Activated T-helper 1 cell treated with anti-CD3 and anti-CD28 coated beads, Interleukin-12 subunit alpha, Interleukin-12 subunit beta, Interleukin-2, Interleukin-4 antibody, amounts not matched to agents 30 ng/mL and 10 ng/mL and 1 ng/mL, durations not matched to agents 14 hours and 24 hours and 36 hours (primary cell): ENCODE measurements around the gene PAX8. TPM values are rescaled to one million over a fixed set of nuclear protein-coding genes. Genes with fewer than 3 reads are reported as not detected.
A peak's percentile ranks its signal among the peaks of the same experiment; 100 is the strongest.
"Not testable (repeated sequence)": the region's sequence is repeated elsewhere in the genome, so short reads cannot be mapped to it uniquely, and the experiment has no call there.

Experiments
- DNase-seq: peaks from one replicate; pipeline ENCODE4 v3.0.0; 2021; ENCODE audit warnings: low spot score
- H3K27ac Mint-ChIP-seq: one replicate; pipeline ENCODE4 v1.8.0; 2021; ENCODE audit warnings: mild to moderate bottlenecking, mixed read lengths
- H3K27me3 Mint-ChIP-seq: one replicate; pipeline ENCODE4 v1.8.0; 2022; ENCODE audit warnings: mild to moderate bottlenecking, moderate library complexity, mixed read lengths; ENCODE audit not compliant: insufficient read depth
- H3K36me3 Mint-ChIP-seq: one replicate; pipeline ENCODE4 v1.8.0; 2021; ENCODE audit warnings: low read depth, mixed read lengths
- H3K4me1 Mint-ChIP-seq: one replicate; pipeline ENCODE4 v1.8.0; 2021; ENCODE audit warnings: low read depth, mixed read lengths
- H3K4me3 Mint-ChIP-seq: one replicate; pipeline ENCODE4 v1.8.0; 2021; ENCODE audit warnings: mild to moderate bottlenecking, moderate library complexity, mixed read lengths
- H3K9me3 Mint-ChIP-seq: one replicate; pipeline ENCODE4 v1.8.0; 2021; ENCODE audit warnings: mixed read lengths
- intact Hi-C: fragments of 100-400 bp; cut with micrococcal nuclease; formaldehyde crosslinking; loops from one replicate; pipeline ENCODE4 v1.15.1; 2024
- total RNA-seq: library from RNA; stranded (reverse); gene quantifications from 2 replicates; pipeline ENCODE4 v1.2.3, GENCODE V29; 2022

Gene PAX8
- total RNA-seq, 1 donor from 2014 or later, result 0.70 TPM

DNA sequence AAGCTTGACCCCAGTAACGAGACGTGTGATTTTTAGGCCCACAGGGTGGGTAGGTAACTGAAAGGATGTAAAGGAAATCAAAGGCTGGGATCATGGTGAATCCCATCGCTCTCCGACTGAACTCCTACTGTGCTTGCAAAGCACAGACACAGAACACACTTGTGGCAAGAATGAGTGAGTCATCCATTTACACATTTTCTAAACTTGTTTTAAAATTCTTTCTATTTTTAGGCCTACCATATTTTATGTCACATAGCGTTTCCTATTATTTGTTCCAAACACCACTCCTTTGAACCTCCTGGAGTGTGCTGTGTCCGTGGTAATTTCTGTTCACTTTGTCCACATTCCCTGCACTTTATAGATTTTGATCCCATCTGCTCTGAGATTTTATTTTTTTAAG, 6.3 kb upstream of the PAX8 start:
- H3K4me1 Mint-ChIP-seq, H3K27ac Mint-ChIP-seq, H3K4me3 Mint-ChIP-seq, intact Hi-C loops, H3K9me3 Mint-ChIP-seq, DNase-seq, H3K36me3 Mint-ChIP-seq: not testable (repeated sequence)
- H3K27me3 Mint-ChIP-seq, result peaks cover 28% of the 10 kb centered on the region

DNA sequence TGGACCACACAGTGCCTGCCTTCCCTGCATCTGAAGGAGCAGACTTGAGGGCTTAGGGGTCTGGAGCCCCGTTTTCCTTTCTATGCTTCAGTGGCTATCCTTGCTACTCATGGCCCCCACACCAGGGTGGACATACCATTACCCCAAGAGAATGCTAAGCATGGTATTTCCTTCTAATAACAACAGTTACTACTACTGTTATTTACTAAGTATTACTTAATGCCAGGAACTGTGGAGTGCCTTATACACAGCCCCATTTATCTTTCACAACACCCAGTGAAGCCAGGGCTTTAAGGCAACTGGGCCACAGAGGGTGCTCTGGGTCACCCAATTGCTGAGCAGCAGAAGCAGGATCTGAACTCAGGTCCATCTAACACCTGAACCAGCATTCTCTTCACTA, 5.8 kb upstream of the PAX8 start:
- Mint-ChIP-seq H3K36me3 (no peaks in the 10 kb centered on the region), H3K9me3 (no peaks in the 10 kb centered on the region), H3K4me3 (no peak overlapping the region), H3K27me3 (peaks cover 32% of the 10 kb centered on the region), H3K27ac (no peak overlapping the region), H3K4me1 (no peaks in the 10 kb centered on the region)
- intact Hi-C loops, result no loop called here
- DNase-seq, result no peak

DNA sequence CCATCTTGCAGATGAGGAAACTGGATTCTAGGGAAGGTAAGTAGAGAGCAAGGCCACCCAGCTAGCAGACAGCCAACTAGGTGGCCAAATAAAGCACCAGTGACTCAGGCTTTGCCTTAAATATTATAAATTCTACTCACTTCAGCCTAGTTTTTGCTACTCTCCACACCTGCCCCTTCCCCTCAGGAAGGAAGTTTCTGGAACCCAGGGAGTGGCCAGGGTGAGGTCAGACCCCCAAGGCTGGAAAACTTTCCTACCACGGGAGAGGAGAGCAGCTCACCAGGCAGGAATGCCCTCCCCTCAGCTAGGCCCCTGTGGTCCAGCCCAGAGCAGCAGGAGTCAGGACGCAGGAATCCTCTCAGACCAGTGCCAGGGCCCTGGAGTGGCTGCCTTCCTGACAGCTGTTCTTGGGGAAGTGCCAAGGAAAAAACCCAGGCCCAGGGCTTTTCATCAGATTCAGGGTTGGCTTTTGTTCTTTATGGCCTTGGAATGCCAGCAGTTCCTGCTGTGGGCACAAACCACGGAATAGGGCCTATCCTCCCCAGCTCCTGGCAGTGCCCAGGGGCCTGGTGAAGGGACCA, 5.1 kb upstream of the PAX8 start:
- Mint-ChIP-seq H3K4me3 (no peak overlapping the region), H3K4me1 (no peaks in the 10 kb centered on the region), H3K9me3 (no peaks in the 10 kb centered on the region), H3K27me3 (peaks cover 35% of the 10 kb centered on the region), H3K36me3 (no peaks in the 10 kb centered on the region), H3K27ac (no peak overlapping the region)
- intact Hi-C loops, result no loop called here
- no peak for DNase-seq

DNA sequence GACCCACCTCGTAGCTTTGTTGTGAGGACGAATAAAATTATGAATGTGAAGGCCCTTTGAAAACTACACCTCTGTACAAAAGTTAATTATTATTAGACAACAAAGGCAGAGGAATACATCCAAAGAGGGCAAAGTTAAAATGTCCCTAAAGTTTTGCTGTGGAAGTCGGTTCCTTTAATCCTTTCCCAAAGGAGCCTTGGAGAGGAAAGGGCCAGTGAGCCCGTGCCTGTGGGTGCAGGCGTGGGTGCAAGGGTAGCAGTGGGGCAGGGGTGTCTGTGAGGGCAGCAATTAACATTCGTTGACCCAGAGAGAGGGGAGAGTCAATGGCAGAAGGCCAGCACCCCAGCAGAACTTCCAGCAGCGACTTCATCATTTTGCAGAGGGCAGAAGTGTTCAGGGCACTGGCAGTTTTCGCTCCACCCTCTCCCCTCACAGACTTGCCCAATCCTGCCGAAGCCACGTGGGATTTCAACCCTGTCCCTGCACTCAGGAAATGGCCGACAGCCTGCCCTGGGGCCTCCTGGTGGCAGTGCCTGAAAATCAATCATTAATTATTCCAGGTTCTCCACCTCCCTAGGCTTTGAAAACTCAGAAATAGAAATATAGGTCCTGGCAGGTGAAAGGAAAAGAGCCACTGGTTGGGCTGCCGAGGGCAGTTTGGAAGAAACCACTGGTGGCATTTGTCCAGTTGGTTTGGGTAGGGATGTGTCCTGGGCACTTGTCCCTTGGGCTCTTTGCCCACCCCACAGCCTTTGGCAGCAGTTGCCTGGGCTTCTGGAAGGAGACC, 4.2 kb upstream of the PAX8 start:
- DNase-seq, result no peak
- Mint-ChIP-seq H3K36me3 (no peaks in the 10 kb centered on the region), H3K9me3 (no peaks in the 10 kb centered on the region), H3K27me3 (peaks cover 33% of the 10 kb centered on the region), H3K27ac (no peak overlapping the region), H3K4me3 (no peak overlapping the region), H3K4me1 (no peaks in the 10 kb centered on the region)
- intact Hi-C loops, result no loop called here

DNA sequence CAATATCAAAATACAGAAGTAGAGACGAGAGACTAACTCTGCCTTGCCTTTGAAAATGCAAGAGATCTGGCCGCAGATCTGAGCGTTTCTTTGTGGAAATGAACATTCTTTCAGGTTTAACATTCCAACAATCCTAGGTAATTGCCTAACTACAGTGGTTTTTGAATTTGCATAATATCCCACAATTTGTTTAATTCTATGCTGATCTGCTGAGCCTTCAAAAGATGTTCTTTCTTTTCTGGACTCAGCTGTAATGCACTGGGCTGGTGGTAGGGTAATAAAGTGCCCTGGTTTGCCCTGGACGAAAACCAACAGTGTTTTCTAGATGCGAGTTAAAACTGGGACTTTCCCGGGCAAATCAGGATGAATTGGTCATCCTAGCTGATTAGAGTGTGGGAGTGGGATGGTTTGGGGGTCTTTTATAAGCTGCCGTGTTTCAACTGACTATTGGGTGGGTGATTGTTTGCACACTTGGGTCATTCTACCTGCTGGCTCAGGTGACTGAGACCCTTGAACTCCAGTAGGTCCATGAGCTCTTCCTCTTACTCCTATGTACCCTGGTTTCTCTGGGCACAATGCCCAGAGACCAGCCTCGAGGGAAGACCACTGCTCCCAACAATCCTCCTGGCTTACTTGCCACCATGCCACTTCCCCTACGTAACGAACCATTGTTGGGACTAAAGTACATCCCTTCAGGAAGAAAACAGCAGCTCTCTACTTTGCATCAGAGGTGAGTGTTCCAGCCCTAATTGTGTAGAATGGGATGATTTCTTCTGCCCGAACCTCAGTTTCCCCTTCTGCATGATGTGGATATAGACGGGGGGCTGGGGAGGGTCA, 3.4 kb upstream of the PAX8 start:
- Mint-ChIP-seq H3K9me3 (no peaks in the 10 kb centered on the region), H3K4me1 (peaks cover 2% of the 10 kb centered on the region), H3K27ac (no peak overlapping the region), H3K4me3 (no peak overlapping the region), H3K36me3 (no peaks in the 10 kb centered on the region), H3K27me3 (peaks cover 35% of the 10 kb centered on the region)
- intact Hi-C loops, result no loop called here
- DNase-seq, result no peak

DNA sequence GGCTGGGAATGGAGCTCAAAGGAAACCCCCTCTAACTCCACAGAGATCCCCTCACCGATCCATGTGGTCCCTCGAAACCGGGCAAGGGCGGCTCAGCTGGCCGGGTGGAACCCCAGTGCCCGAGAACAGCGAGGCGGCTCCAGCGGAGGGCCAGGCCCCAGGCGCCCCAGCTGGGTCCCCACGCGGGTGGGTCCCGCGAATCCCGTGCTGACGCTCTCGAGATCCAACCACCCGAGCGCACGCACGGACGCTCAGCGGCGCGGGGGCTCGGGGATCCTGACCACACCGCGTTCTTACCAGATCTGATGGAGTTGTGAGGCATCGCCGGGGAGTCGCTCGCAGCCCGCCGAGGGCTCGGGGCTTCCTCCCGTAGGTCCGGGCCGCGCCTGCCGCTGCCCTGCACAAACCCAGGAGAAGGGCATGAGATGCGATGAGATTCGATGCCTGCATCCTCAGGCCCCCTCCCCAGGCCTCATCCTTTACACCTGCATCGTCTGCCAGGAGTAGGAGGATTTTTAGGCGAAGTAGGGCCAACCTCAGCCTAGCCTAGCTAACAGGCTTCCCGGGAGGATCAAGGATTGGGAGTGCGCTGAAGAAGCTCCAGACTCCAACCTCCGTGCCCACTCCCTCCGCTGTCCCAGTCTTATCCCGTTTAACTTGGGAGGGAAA, 514 bp downstream of the PAX8 start:
- Mint-ChIP-seq H3K4me3 (no peak overlapping the region), H3K27ac (no peak overlapping the region), H3K9me3 (no peaks in the 10 kb centered on the region), H3K27me3 (peaks cover 71% of the 10 kb centered on the region), H3K4me1 (peaks cover 11% of the 10 kb centered on the region), H3K36me3 (no peaks in the 10 kb centered on the region)
- intact Hi-C loops, result loop anchor here (5.0 kb wide), 1 partner anchor 224 kb away; no protein-coding TSS in a partner anchor
- DNase-seq, result no peak

DNA sequence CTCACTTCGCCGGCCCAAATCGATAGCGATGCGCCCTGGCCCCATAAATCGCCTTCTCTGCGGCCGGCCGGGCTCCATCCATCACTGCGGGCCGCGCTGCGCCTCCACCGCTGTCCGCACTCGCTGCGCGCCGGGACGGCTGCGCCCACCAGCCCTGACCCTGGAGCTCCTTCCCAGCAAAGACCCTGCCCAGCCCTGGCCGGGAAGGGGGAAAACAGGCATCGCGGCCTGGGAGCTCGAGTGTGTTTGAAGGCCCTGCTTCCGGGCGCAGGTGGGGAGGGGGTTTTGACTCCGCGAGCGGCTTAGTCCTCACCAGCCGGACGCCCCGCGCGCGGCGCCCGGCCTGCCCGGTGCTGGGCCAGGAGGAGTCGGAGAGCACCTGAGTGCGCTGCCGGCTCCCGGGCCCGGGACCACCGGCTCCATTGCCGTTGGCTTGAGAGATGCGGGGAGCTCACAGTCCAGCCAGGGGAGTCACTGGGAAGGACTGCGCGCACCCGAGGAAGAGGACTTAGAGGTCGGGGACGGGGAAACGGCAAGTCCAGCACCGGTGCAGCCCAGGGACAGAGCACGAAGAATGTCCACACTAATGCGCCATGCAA, 1.1 kb downstream of the PAX8 start:
- no peaks in the 10 kb centered on the region for H3K36me3 Mint-ChIP-seq
- peaks cover 16% of the 10 kb centered on the region for H3K4me1 Mint-ChIP-seq
- DNase-seq, result no peak
- no peak overlapping the region for H3K27ac Mint-ChIP-seq
- intact Hi-C loops, result loop anchor here (5.0 kb wide), 1 partner anchor 225 kb away; no protein-coding TSS in a partner anchor
- H3K27me3 Mint-ChIP-seq, result peaks cover 76% of the 10 kb centered on the region
- no peak overlapping the region for H3K4me3 Mint-ChIP-seq
- H3K9me3 Mint-ChIP-seq, result no peaks in the 10 kb centered on the region

DNA sequence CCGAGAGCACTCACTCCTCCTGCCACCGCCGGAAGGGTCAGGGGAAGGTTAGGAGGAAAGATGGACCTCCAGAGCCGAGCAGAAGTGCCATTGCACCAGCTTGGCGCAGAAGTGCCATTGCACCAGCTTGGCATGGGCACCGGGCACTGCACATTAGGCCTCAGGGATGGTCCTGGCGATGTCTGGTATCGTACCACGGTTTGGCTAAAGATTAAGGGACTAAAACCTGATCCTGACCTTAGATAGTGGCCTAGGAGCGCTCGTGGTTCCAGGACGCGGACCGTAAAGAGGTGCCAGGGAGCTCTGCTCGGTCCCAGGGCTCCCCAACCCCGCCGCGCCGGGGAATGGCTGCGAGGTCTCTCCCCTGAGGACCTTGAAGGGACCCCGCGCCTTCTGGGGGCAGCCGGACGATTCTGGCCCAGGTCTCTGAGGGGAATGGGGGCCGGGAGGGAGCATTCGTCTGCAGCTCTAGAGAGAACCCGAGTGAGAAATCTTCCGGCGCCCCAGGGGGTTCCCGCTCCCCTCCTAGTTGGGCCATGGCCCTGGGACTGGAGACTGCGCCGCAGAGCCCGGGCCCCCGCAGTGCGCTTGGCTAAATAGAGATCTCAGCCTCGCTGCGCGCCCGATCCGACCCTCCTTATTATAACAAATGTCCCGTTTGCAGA, 1.8 kb downstream of the PAX8 start:
- no peaks in the 10 kb centered on the region for H3K36me3 Mint-ChIP-seq
- H3K9me3 Mint-ChIP-seq, result no peaks in the 10 kb centered on the region
- H3K27ac Mint-ChIP-seq, result no peak overlapping the region
- H3K4me1 Mint-ChIP-seq, result peaks cover 16% of the 10 kb centered on the region
- DNase-seq, result no peak
- H3K27me3 Mint-ChIP-seq, result peaks cover 79% of the 10 kb centered on the region
- intact Hi-C loops, result loop anchor here (5.0 kb wide), 1 partner anchor 225 kb away; no protein-coding TSS in a partner anchor
- no peak overlapping the region for H3K4me3 Mint-ChIP-seq

DNA sequence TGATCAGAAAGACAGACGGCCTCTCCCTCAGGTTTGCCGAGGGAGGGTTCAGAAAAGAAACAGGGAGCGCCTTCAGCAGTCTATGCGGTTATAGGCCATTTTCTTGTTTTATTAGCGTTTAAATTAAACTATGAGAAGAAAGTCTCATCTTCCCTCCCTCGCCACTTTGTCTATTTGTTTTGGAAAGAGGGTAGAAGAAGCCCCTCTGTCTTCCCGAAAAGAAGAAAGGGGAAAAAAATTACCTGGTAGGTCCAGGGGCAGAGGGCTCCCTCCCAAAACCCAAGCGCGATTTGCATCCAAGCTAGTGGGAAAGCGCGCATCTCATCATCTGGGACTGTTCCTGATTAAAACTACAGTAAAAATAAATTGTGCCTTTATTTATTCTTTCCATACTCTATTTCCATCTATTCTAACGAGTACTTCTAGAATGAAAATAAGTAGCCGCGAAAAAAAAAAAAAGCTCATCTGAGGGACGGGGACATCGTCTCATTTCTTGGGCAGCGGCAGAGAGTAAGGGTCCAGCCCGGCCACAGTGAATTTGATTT, 2.4 kb downstream of the PAX8 start:
- Mint-ChIP-seq H3K4me3 (no peak overlapping the region), H3K36me3 (no peaks in the 10 kb centered on the region), H3K4me1 (peaks cover 16% of the 10 kb centered on the region), H3K27me3 (peaks cover 81% of the 10 kb centered on the region), H3K27ac (no peak overlapping the region), H3K9me3 (no peaks in the 10 kb centered on the region)
- DNase-seq, result no peak
- intact Hi-C loops, result loop anchor here (5.0 kb wide), 1 partner anchor 226 kb away; no protein-coding TSS in a partner anchor

DNA sequence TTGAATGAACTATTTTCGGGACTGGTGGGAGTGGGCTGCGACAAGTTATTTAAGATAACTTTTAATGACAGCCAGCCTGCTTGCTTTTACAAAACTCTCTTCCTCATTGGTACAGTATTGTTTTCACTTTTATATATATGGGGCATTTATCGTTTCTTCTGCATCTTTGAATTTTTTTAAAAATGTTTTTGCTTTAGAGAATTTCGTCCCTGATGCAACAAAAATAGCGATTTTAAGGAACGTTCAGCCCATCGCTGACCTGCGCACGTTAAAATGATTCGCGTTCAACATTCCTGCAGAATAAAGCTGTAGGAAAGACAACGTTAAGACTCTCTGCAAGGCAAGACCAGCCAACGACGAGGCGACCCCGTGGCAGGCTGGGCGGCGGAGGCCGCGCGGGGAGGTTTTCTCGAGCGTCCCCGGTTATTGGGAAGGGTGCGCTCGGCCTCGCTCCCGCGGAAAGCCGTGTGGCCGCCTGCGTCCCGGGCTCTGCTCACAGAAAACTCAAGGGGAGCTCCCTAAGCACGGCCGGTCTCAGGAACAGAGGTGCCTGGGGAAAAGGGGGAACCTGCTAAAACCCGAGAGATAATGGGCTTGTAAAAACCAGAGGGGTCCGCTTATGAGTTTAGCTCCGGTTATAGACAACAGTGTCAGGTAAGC, 3.0 kb downstream of the PAX8 start:
- no peak overlapping the region for H3K27ac Mint-ChIP-seq
- no peak for DNase-seq
- H3K4me1 Mint-ChIP-seq, result peaks cover 16% of the 10 kb centered on the region
- no peaks in the 10 kb centered on the region for H3K9me3 Mint-ChIP-seq
- no peaks in the 10 kb centered on the region for H3K36me3 Mint-ChIP-seq
- H3K4me3 Mint-ChIP-seq, result peak overlapping the region; percentile 26
- intact Hi-C loops, result loop anchor here (5.0 kb wide), 1 partner anchor 227 kb away; no protein-coding TSS in a partner anchor
- peaks cover 80% of the 10 kb centered on the region for H3K27me3 Mint-ChIP-seq

DNA sequence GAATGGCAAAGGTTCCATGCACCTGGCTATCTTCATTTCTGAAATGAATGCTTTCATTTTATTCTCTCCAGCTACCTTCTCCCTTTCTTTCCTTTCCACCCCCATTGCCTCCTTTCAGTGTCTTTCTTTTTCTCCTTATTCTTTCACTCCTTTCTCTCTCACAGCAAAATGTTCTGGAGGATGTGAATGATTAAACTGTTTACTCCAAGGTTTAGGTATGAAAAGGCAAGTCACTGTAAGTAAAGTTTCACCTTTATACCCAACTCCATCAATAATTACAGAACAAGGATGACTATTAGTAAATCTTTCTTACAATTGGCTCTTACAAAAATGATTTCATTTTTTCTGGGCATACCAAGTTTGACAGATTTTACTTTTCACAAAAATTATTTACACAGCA, 4.3 kb downstream of the PAX8 start:
- intact Hi-C loops, result loop anchor here (1.0 kb wide), 1 partner anchor 25 kb away; no protein-coding TSS in a partner anchor
- H3K27ac Mint-ChIP-seq, result no peak overlapping the region
- peaks cover 16% of the 10 kb centered on the region for H3K4me1 Mint-ChIP-seq
- no peak for DNase-seq
- no peak overlapping the region for H3K4me3 Mint-ChIP-seq
- no peaks in the 10 kb centered on the region for H3K36me3 Mint-ChIP-seq
- H3K27me3 Mint-ChIP-seq, result peaks cover 75% of the 10 kb centered on the region
- H3K9me3 Mint-ChIP-seq, result no peaks in the 10 kb centered on the region
